GM19328 (cell line): ENCODE results near the gene ANAPC5.

Experiments
- ATAC-seq: cut with Tn5 transposase; IDR thresholded peaks from one replicate; pipeline ENCODE4 v1.9.1; 2021; ENCODE audit warnings: mild to moderate bottlenecking, moderate library complexity; ENCODE audit not compliant: unreplicated experiment

Gene ANAPC5

DNA sequence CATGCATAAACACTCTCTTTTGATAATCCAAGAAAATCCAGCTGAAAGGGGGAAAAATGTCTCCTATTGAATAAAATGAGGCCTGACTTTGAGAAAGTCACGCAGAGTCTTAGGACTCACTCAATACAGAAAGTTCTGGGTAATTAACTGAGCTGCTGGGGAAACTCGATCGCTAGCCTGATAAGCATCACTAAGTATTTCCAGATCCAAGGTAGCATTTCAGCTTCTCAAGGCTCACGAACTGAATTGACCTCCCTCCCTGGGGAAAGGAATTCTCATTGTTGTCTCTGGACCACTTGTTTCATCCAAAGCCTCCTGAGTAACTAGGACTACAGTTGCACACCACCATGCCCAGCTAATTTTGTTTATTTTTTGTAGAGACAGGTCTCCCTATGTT lies 13.8 kb upstream of the ANAPC5 start:
- ATAC-seq = no peak

DNA sequence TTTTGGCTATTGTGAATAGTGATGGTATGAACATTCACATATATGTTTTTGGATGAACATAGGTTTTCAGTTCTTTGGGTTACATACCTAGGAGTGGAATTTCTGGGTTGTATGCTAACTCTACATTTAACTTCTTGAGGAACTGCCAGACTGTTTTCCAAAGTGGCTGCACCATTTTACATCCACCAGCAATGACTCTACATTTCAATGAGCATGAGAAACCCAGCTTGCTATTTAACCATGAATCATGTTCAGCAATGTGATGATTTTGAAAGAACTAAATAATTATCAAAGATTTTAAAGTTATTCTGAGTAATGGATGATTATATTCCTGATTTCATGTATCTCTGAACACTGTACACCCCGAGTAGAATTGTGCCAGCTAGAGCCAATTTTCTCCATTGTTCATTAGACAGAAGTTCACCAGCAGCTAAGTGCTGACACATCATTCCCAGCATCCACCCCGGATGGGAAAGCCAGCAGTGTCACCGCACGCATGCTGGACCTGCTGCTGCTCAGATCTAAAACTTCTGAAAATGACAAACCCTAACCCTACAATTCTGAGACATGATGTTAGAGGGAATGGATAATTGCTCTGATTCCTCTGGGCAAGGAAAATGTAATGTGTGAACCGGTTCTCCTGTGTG lies 13.3 kb upstream of the ANAPC5 start:
- no peak for ATAC-seq

DNA sequence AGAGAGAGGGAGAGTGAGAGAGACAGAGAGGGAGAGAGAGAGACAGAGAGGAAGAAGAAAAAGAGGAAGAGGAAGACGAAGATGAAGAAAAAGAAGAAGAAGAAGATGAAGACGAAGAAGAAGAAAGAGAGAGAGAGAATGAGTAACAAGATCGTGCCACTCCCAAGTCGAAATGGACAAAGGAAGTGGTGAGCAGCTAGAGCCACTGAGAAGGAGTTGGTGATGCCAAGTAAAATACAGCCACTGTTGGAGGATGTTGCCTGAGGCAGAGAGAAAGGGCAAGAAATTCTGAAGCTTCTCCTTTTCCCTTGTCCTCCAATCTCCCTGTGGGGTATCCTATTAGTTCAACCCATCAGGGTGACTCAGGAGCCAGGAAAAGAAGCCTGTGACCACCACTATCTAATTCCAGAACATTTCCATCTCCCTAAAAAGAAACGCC lies 12.5 kb upstream of the ANAPC5 start:
- no peak for ATAC-seq

DNA sequence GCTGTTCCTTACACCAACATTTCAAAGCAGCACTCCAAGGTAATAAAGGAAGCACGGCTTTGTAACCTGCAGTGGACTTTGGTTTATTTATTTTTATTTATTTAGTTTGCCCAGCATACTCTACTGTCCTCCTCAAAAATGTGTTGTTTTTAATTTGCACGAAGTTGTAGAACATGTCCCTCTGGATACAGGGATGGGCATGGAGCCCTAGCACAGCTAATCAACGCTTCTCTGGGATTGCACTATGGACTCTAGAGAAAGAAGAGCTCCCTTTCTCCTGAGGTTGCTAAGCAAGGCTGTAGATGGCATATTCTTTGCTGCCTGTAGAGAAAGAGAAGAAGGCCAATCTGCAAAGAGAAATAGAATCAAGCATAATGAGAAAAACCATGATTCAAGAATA lies 5.9 kb upstream of the ANAPC5 start:
- ATAC-seq = no peak

DNA sequence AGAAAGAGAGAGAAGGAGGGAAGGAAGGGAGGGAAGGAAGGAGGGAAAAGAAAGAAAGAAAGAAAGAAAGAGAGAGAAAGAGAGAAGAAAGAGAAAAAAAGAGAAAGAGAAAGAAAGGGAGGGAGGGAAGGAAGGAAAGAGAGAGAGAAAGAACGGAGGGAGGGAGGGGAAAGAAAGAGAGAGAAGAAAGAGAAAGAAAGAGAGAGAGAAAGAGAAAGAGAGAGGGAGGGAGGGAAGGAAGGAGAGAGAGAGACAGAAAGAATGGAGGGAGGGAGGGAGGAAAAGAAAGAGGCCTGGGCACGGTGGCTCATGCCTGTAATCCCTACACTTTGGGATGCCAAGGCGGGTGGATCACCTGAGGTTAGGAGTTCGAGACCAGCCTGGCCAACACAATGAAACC lies 5.1 kb upstream of the ANAPC5 start:
- no peak for ATAC-seq

DNA sequence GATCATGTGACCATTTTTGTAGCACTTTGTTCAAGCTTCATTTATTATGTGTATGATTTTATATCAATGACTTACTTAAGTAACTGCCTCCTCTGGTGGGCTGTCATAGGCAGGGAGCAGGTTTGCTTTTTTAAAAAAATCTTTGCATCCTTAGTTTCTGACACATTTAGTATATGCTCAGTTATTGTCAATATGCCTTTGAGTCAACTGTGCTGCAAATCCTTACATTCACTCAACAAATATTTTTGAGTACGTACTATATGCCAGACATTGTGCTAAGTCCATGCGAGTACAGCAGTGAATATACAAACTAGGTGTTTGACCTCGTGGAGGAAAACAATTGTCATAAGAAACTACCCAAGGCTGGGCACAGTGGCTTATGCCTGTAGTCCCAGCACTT lies 4.4 kb upstream of the ANAPC5 start:
- no peak for ATAC-seq

DNA sequence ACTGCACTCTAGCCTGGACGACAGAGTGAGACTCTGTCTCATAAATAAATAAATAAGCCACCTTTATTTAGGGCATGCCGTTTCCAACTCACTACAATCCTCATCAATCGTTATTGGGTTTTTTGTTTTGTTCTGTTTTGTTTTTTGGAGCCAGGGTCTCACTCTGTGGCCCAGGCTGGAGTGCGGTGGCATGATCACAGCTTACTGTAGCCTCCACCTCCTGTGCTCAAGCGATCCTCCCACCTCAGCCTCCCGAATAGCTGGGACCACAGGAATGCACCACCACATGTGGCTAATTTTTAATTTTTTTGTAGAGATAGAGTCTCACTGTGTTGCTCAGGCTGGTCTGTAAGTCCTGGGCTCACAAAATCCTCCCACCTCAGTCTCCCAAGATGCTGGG lies 3.6 kb upstream of the ANAPC5 start:
- ATAC-seq = no peak

DNA sequence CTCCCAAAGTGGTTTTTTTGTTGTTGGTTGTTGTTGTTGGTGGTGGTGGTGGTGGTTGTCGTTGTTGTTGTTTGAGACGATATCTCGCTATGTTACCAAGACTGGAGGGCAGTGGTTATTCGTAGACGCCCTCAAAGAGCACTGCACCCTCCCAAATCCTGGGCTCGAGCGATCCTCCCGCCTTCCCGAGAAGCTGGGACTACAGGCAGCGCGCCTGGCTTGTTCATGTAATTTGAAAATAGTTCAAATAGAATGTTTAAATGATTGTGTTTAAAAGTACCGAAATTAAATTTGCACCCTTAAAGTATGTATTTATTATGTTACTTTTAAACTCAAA lies 439 bp upstream of the ANAPC5 start:
- peak; percentile 17 for ATAC-seq

DNA sequence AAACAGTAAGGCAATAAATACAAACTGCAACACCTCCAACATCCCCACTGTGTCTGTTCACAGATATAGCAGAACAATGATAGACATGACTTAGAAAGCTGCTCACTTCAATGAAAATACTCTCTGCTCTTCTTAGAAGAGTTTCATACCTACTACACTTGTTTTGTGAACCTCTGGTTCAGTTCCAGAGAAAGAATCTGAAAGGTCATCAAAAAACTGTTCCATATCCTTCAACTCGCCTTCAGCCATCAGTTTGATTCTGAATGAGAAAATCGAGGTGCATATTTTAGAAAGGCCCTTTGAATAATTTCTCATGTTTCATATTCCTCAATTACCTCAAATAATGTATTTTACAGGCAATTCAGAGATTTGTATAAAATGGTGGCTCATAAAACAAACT lies 5.5 kb downstream of the ANAPC5 start:
- ATAC-seq = no peak

DNA sequence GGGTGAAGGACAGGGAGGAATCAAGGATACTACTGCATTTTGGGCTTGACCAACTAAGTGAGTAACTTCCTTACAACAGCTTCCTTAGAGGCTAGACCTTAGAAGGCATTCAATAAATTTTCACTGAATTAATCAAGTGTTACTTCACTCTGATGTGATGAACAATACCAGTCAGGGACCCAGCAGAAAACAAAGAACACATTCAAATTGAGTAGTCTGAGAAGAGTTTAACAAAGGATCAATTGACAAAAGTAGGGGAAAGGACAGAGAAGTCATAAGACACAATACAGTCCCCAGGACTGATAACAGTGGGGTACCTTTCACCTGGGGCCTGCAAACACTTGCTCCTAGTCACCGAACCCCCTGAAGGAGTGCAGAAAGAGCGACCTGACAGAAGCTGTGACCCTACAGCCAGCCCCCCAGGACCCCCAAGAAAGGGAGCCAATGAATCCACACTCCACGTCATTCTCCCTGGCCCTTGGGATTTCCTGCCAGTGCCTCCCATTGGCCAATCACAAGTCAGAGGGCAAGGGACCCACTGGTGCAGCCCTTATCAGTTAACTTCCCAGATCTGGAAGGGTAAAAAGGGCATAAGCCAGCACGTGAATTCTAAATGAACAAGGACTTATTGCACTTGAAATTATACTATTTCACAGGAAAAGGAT lies 6.9 kb downstream of the ANAPC5 start:
- ATAC-seq = no peak

DNA sequence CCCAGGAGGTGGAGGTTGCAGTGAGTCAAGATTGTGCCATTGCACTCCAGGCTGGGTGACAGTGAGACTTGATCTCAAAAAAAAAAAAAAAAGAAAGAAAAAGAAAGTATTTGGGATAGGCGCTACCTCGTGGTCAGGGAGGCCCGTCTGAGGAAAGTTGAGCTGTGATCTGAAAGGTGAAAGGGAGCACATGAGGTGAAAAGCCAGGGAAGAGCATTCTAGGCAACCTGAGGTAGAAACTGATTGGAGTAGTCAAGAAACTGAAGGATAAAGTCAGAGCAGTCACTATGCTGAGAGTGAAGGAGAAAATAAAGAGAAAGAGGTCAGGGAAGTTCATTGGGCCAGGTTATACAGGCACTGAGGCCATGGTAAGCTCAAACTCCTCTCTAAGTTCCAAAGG lies 7.7 kb downstream of the ANAPC5 start:
- ATAC-seq = no peak

DNA sequence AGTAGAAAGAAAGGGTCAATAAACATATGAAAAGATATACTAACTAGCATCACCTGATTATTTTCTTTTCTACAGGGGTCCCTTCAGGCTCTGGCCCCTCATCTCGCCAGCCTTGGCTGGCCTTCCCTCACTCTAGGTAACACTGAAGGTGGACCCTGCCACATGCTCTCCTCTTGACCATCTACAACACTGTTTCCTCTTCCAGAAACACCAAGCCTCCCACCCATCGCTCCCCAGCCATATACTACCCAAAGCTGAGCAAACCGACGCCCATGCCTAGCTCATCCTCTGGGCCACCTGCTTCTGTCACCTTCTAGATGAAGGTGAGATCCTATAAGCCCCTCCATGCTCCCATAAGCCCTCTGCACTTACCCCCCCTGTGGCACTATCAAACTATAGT lies 14.8 kb downstream of the ANAPC5 start:
- no peak for ATAC-seq

DNA sequence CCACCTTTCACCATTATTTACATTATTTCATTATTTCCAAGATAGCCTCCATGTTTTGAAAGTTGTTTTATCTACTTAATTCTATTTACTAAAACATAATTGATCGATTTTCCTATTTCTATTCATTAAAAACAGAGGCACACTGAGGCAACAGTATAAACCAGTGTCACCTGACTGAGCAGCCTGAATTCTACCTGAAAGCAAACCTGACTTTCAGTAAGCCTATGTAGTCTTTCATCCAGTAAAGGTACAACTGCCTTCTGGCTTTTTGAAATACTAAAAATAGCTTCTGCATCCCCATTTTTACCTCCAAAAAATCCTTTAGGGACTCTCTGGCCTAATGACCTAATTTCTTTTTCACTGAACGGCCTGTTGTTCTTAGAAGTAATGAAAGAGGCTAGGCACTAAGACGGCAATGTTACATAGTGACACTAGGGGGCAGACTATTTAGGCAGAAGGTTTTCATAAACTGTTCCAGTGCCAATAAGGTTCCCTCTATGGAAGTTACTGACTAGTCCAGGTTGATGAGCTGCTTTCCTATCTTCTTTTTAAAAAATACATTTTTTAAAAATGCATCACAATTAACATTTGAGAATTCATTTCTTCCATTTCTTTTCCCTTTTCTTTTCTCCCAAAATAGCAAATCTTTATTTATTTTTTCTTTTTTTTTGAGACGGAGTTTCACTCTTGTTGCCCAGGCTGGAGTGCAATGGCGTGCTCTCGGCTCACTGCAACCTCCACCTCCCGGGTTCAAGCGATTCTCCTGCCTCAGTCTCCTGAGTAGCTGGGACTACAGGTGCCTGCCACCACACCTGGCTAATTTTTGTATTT lies 17.5 kb downstream of the ANAPC5 start:
- no peak for ATAC-seq

DNA sequence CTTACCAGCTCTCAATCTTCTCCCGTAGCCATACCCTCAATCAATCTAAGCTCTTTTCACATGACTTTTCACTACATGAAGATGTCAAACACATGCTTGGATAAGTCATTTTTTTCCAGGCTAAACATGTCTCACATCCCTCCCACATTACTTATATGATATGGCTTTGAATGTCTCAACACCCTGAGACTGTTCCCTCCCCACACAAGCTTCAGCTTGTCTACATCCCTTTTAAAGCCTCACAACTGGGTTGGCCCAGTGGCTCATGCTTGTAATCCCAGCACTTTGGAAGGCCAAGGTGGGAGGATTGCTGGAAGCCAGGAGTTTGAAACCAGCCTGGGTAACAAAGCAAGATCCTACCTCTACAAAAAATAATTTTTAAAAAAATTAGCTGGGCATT lies 18.5 kb downstream of the ANAPC5 start:
- no peak for ATAC-seq

DNA sequence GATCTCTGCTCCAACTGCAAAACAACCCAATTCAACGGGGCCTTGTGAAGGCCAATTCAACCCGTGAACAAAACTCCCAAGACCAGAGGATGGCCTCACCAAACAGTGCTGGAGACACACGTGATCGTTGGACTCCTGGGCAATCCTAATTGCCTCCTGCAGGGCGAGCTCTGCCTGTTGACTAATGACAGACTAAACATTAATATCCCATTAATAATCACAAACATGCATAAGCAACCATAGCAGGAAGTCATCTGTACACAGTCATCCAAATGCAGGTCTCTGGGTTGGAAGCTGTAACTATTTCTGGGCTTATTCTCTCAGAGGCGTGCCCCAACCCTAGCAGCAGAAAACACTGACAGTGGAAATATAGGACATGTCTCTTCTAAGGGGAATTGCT lies 21.0 kb downstream of the ANAPC5 start:
- no peak for ATAC-seq

DNA sequence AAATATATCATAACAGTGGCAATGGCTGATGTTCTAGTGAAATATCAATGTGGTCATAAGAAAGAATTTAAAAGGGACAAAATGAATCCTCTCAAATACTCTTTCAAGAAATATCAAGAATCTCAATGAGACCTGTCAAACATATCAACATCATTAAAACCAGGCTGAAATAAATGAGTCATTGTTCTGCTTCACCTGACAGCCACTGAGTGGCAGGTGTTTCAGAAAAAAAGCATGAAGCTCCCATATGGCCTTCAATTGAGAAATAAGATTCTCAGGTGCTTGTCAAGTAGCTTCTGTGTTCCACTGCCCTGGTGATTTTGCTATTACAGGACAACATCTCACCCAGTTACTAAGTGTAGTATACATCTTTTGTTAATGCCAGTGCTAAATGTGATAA lies 21.5 kb downstream of the ANAPC5 start:
- no peak for ATAC-seq

DNA sequence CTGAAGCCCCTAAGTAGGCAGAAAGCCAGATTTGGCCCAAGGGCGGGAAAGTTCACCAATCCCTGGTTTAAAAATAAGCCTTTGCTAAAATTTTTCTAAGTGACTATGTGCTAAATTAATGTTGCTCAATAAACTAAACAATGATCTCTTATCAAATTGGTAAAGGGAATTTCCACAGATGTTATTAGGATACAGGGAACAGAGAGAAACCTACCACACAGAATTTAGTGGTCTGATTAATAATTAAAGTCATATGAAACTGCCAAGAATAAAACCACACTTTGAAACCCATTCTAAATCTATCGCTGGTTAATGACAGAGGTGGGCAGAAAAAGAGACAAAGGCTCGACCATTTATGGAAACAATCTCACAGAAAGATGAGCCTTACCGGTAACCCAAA lies 22.0 kb downstream of the ANAPC5 start:
- ATAC-seq = no peak

DNA sequence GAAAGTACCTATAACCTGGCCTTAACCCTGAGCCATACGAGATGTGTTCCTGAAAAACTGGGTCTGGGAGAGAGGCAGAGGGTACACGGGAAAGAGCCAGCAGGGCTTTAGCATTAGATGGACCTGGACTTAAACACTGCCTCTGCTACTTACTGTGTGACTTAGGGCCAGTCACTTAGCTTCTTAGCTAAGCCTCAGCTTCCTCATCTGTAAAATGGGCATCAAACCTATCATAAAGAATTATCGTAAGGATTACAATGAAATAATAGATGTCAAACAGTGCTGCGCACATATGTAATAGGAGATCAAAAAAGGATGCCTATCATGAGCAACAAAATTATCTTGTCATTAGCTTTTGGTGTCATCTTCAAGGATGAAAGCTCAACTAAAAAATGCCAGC lies 23.6 kb downstream of the ANAPC5 start:
- no peak for ATAC-seq

DNA sequence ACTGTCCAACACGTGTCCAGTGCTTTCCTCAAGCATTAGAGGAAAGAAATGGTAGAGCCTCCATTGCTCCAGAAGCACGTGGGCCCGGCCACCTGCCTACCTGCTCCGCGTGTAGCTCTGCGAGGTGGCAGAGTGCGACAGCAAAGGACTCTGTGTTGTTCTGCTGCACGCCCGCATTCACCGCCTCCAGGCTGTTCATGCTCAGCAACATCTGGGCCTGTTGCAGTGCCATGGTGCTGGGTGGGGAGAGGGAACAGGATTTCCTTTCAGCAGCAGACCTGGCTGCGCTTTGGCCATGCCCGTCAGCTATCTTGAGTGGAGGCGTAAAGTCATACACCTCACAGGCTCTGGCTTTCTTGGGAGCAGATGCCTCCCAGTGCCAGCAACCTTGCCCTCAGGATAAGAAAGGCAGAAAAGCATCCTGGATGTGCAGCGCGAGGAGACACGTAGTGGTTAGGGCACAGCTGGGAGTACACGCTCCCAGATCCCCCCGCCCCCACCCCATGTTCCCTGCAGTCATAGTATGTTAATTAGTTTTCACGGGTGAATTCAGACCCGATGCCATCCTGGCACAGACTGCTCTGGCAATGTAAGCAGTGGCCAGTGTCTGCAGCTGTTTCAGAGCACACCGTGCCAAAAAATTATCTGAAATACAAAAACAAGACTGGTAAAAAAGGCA lies 25.1 kb downstream of the ANAPC5 start:
- no peak for ATAC-seq

DNA sequence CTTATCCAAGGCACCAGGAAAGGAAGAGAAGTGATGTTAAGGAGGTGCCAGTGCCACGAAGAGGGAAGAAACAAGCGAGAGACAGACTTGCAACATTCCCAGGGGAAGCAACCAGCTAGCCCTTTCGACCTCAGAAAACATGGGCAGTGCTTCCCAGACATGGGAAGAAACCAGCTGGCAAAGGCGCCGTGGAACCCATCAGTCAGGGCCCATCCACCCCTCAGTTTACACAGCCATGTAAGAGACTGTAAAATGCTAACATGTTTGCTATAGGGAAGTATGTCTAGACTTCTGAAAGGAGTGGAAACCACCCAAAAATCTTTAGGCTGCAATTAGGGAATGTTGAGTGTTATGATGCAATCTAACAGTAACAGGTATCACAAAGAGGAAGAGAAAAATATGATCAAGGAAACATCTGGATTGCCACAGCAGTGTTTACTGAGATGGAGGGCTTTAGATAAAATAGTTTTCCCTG lies 26.3 kb downstream of the ANAPC5 start:
- no peak for ATAC-seq

DNA sequence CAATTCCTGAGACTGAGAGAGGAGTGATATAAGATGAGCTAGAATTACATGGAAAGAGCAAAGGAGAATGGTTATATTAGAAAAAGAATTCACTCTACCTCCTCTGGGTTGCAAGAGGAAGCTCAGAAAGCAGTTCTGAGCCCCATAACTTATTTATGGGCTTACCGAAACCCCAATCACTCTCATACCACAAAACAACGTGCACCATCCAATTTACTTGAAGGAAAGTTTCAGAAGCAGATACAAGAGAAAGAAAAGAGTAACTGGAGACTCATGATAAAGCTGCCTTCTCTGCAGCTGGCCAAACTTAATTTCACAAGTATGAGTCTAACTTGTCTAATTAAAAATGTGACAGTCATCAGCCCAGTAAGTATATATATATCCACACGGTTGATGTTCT lies 28.3 kb downstream of the ANAPC5 start:
- ATAC-seq = no peak

DNA sequence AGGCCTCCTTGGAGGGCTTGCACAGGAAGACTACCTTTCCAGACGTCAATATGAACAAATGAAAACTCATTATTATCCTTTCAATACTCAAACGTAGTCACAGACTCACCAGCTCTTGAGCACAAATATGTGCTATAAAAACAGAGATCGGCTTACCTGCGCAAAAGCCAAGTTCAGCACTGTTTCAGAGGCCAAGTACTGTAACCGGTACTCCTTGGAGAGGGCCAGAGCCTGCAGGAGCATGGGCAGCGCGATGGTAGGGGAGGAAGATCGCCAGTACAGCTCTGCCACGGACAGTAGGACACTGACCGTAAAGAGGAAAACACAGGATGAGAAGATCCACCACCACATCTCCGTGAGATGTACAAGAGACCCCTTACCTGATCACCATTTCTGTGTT lies 34.1 kb downstream of the ANAPC5 start:
- ATAC-seq = no peak
